GM10266 (cell line): ENCODE data around the gene LRRC37A.
"Not testable (repeated sequence)": the region's sequence is repeated elsewhere in the genome, so short reads cannot be mapped to it uniquely, and the experiment has no call there.

Experiments
- DNase-seq: peaks from one replicate; pipeline ENCODE4 v3.0.0; 2012; ENCODE audit errors: extremely low spot score
- CTCF ChIP-seq: IDR thresholded peaks from 2 replicates; pipeline ENCODE4 v1.5.1; 2012; ENCODE audit warnings: mild to moderate bottlenecking, low read depth; ENCODE audit not compliant: control insufficient read depth, insufficient read depth; ENCODE audit errors: missing control alignments

LRRC37A gene

GRCh38 chr17:46266656-46267544 lies 28.0 kb upstream of the LRRC37A start:
- DNase-seq = peak; percentile 96
- TF ChIP-seq CTCF = no peak

- no peak for TF ChIP-seq CTCF
- no peak for DNase-seq
Observed at GRCh38 chr17:46270032-46270431, 24.9 kb upstream of the LRRC37A start.

- TF ChIP-seq CTCF = no peak
Observed at GRCh38 chr17:46273541-46274236, 21.2 kb upstream of the LRRC37A start.

GRCh38 chr17:46274238-46274637 lies 20.7 kb upstream of the LRRC37A start:
- DNase-seq = no peak
- no peak for TF ChIP-seq CTCF

More at GRCh38 chr17:46273541-46274236, 21.2 kb upstream of the LRRC37A start:
- DNase-seq = no peak

GRCh38 chr17:46276728-46277479 lies 18.0 kb upstream of the LRRC37A start:
- not testable (repeated sequence) for DNase-seq

GRCh38 chr17:46281336-46281735 lies 13.6 kb upstream of the LRRC37A start:
- not testable (repeated sequence) for DNase-seq

GRCh38 chr17:46282635-46283034 lies 12.3 kb upstream of the LRRC37A start:
- DNase-seq = not testable (repeated sequence)

- not testable (repeated sequence) for DNase-seq
Observed at GRCh38 chr17:46284467-46284866, 10.5 kb upstream of the LRRC37A start.

- not testable (repeated sequence) for DNase-seq
Observed at GRCh38 chr17:46285500-46285899, 9.4 kb upstream of the LRRC37A start.

GRCh38 chr17:46286764-46287221 lies 8.1 kb upstream of the LRRC37A start:
- peak; percentile 89 for TF ChIP-seq CTCF
- DNase-seq = peak; percentile 62

GRCh38 chr17:46287587-46287986 lies 7.3 kb upstream of the LRRC37A start:
- not testable (repeated sequence) for DNase-seq

GRCh38 chr17:46290906-46291546 lies 3.9 kb upstream of the LRRC37A start:
- DNase-seq = peak; percentile 75

- not testable (repeated sequence) for DNase-seq
Observed at GRCh38 chr17:46291618-46292017, 3.3 kb upstream of the LRRC37A start.
